ENCODE measurements around the gene ATRNL1.

DNA sequence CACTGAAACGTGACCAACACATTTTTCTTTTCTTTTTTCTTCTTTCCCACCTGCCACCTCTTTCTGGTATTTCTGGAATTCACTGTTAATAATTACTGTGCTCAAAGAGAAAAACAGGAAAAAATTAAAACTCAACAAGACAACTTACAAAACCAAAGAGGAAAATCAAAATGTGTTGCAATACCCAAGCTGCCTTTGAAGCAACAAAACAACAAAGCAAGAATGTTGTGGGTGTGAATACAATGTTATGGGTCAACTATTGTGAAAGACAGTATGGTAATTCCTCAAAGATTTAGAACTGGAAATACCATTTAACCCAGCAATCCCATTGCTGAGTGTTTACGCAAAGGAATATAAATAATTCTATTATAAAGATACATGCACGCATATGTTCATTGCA, 764.7 kb downstream of the ATRNL1 start:
- TF ChIP-seq, protein P1, sequence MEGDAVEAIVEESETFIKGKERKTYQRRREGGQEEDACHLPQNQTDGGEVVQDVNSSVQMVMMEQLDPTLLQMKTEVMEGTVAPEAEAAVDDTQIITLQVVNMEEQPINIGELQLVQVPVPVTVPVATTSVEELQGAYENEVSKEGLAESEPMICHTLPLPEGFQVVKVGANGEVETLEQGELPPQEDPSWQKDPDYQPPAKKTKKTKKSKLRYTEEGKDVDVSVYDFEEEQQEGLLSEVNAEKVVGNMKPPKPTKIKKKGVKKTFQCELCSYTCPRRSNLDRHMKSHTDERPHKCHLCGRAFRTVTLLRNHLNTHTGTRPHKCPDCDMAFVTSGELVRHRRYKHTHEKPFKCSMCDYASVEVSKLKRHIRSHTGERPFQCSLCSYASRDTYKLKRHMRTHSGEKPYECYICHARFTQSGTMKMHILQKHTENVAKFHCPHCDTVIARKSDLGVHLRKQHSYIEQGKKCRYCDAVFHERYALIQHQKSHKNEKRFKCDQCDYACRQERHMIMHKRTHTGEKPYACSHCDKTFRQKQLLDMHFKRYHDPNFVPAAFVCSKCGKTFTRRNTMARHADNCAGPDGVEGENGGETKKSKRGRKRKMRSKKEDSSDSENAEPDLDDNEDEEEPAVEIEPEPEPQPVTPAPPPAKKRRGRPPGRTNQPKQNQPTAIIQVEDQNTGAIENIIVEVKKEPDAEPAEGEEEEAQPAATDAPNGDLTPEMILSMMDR (conservative IDR thresholded peaks at IDR 0.05; ENCODE audit: low read depth in 2 of 2), result no peak
- TF ChIP-seq POLR2AphosphoS5 (IDR thresholded peaks at IDR 0.05; ENCODE audit: low read depth) (no peak), ZNF114 (CRISPR knock-in tag; IDR thresholded peaks at IDR 0.05) (no peak), EZH2 (IDR thresholded peaks at IDR 0.05; ENCODE audit: low read depth, unreplicated experiment) (no peak), JUNB (IDR thresholded peaks at IDR 0.05; ENCODE audit: unreplicated experiment) (no peak), EZH2phosphoT487 (IDR thresholded peaks at IDR 0.05; ENCODE audit: unreplicated experiment) (no peak), CREB1 (CRISPR knock-in tag; IDR thresholded peaks at IDR 0.05; ENCODE audit: low read depth) (no peak), NANOG (IDR thresholded peaks at IDR 0.05; ENCODE audit: borderline replicate concordance) (no peak), ZNF331 (CRISPR knock-in tag; IDR thresholded peaks at IDR 0.05; ENCODE audit: low read depth) (no peak)
- TF ChIP-seq, protein P2, sequence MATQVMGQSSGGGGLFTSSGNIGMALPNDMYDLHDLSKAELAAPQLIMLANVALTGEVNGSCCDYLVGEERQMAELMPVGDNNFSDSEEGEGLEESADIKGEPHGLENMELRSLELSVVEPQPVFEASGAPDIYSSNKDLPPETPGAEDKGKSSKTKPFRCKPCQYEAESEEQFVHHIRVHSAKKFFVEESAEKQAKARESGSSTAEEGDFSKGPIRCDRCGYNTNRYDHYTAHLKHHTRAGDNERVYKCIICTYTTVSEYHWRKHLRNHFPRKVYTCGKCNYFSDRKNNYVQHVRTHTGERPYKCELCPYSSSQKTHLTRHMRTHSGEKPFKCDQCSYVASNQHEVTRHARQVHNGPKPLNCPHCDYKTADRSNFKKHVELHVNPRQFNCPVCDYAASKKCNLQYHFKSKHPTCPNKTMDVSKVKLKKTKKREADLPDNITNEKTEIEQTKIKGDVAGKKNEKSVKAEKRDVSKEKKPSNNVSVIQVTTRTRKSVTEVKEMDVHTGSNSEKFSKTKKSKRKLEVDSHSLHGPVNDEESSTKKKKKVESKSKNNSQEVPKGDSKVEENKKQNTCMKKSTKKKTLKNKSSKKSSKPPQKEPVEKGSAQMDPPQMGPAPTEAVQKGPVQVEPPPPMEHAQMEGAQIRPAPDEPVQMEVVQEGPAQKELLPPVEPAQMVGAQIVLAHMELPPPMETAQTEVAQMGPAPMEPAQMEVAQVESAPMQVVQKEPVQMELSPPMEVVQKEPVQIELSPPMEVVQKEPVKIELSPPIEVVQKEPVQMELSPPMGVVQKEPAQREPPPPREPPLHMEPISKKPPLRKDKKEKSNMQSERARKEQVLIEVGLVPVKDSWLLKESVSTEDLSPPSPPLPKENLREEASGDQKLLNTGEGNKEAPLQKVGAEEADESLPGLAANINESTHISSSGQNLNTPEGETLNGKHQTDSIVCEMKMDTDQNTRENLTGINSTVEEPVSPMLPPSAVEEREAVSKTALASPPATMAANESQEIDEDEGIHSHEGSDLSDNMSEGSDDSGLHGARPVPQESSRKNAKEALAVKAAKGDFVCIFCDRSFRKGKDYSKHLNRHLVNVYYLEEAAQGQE (IDR thresholded peaks at IDR 0.05; ENCODE audit: unreplicated experiment), result no peak

Measured in GM23338 (cell line).